HG03039 (cell line): ENCODE measurements around the gene ZNF550.

Experiments
- ATAC-seq: cut with Tn5 transposase; IDR thresholded peaks from one replicate; pipeline ENCODE4 v1.9.1; 2021; ENCODE audit warnings: mild to moderate bottlenecking, moderate library complexity; ENCODE audit not compliant: unreplicated experiment

ZNF550 gene

GRCh38 chr19:57559404-57560025 is at the start of gene ZNF550:
Gene ZNF550, minus strand, starts transcription at chr19:57559863. Its CDS starts 181 bp downstream, at chr19:57559682.
- peak; percentile 98 for ATAC-seq

DNA sequence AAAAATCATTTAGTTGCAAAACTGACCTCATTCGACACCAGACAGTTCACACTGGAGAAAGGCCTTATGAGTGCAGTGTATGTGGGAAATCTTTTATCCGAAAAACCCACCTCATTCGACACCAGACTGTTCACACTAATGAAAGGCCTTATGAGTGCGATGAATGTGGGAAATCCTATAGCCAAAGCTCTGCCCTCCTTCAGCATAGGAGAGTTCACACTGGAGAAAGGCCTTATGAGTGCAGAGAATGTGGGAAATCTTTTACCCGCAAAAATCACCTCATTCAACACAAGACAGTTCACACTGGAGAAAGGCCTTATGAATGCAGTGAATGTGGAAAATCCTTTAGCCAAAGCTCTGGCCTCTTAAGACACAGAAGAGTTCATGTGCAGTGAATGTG is 47.3 kb upstream of the ZNF550 start:
- no peak for ATAC-seq

DNA sequence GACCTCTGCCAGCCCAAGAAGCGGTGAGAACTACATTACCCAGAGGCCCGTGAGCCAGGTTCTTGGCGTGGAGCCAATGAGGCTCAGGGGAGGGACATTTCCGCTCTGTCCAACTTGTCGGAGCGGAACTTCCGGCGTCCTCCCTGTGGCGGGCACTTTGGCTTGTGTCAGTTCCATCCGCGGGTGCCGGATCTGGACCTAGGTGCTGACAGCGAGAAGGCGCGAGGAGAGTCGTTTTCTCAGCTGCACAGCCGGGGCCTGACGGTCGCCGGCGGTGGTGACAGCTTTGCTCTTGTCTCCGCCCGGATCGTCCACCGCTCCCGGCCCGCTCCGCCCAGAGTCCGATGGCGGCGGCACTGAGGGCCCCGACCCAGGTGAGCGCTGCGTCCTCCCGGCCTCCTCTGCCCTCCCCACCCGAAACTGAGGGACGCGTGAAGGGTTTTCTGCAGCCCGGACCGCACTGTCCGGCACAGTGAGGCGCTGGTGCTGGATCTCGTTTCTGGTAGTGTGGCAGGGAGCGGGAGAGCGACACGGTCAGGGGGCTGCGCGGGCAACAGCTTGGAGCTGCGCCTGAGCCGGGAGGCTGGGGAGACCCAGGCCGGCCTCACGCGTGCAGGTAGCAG is 40.2 kb upstream of the ZNF550 start, which contains the start of gene ZNF530:
TSS of gene ZNF530 (plus strand) at position 125 of the 623 bp plus-strand sequence. CDS start 4,461 bp downstream, outside the sequence.
- peak; percentile 88 for ATAC-seq

DNA sequence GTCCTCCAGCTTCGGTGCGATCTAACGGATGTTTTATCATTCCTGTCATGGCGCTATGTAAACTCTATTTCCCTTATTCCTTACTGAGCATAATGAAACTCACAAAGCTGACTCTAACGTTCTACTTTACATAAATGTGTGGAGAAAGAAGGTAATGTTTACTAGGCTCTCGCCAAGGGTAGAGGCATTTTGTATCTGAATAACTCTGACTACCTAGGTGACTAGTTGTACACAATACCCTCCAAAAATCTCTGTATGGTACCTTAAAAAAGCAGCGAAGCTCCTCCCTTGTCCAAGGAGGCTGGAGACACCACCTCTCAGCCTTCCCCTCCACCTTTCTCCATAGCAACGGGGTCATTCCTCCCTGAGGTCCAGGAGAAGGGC is 39.7 kb upstream of the ZNF550 start:
- no peak for ATAC-seq

DNA sequence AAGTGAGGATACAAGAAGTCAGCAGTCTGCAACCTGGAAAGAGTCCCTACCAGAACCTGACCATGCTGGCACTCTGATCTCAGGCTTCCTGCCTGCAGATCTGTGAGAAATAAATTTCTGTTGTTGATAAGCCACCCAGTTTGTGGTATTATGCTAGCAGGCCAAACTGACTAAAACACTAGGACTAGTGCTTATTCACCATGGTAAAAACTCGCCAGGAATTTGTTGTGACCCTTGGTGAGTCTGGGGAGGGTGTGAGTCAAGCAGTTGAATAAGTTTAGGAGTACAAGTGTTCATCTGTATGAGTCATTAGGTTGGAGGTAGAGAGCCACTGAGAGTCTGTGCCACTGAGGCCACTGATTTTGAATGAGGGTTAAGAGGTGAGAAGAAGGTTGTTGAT is 27.9 kb upstream of the ZNF550 start:
- ATAC-seq: no peak

GRCh38 chr19:57583521-57584416 is 24.1 kb upstream of the ZNF550 start, which contains the start of gene ZIK1:
Gene ZIK1, plus strand, starts transcription at chr19:57584145. Its CDS starts 212 bp downstream, at chr19:57584357.
- peak; percentile 33 for ATAC-seq

DNA sequence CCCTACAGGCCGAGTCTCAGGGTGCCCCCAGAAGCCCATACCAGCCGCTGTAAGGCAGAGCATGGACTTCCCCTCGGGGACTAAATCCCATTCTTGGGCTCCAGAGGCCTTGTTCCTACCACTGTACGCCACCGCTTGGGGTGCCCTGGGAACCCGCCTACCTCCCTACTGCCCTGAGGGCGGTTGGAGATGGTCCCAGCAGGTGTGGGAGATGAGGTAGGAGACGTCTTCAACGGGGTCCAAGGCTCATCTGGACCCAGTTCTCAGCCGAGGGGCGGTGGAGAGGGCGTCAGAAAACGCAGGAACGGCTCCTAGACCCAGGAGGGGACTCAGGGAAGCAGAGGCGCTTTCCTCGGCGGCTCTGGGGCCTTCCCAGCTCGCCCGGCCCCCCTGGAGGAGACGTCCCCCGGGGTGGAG is 23.4 kb upstream of the ZNF550 start:
- no peak for ATAC-seq

- peak; percentile 92 for ATAC-seq
Measured at GRCh38 chr19:57578487-57579205, 19.0 kb upstream of the ZNF550 start, which contains the start of gene ZNF416. Gene ZNF416, minus strand, starts transcription at chr19:57578911. Its CDS starts 207 bp downstream, at chr19:57578704.

DNA sequence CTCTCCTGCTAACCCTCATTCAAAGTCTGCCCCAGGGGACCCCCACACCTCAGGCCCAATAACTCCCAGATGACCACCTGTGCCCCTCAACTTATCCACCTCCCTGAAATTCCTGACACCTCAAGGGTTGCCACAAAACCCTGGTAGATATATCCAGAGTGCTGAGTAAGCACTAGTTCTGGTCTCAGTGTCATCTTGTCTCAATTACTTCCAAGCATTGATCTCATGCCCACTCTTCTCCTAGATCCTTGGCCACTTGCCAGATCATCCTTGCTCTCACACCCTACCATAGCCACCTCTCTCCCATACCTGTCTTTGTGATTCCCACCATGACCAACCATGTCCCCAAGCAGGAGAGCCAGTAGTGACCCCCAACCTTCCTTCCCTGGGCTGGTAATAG is 17.0 kb upstream of the ZNF550 start:
- no peak for ATAC-seq

DNA sequence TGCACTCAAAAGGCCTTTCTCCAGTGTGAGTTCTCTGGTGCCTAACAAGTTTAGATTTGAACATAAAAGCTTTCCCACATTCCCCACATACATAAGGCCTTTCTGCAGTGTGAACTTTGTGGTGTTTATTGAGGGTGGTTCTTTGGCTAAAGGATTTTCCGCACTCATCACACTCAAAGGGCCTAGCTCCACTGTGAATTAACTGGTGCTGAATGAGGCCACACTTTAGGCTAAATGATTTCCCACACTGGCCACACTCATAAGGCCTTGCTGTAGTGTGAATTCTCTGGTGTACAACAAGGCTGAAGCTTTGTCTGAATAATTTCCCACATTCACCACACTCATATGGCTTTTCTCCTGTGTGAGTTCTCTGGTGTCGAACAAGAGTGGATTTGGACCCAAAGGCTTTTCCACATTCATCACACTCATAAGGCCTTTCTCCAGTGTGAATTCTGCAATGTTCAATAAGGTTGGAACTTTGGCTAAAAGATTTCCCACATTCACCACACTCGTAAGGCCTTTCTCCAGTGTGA is 12.8 kb upstream of the ZNF550 start:
- no peak for ATAC-seq

DNA sequence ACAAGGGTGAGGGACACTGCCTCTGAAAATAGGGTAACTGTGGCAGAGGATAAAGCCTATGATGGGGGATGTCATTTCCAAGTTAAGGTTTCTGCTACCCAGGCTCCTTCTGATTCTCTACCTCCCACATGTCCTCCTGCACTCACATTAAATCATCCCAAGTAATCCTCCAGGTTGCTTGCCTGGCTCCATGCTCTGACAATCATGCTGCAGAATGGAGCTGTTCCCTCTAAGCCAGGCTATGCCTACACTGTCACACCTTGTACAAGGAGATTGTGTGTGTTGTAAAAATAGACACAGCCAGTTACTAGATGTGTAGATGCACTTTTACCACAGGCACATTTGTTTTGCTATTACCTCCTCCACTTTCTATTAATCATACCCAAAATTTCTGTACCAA is 11.0 kb upstream of the ZNF550 start:
- no peak for ATAC-seq

DNA sequence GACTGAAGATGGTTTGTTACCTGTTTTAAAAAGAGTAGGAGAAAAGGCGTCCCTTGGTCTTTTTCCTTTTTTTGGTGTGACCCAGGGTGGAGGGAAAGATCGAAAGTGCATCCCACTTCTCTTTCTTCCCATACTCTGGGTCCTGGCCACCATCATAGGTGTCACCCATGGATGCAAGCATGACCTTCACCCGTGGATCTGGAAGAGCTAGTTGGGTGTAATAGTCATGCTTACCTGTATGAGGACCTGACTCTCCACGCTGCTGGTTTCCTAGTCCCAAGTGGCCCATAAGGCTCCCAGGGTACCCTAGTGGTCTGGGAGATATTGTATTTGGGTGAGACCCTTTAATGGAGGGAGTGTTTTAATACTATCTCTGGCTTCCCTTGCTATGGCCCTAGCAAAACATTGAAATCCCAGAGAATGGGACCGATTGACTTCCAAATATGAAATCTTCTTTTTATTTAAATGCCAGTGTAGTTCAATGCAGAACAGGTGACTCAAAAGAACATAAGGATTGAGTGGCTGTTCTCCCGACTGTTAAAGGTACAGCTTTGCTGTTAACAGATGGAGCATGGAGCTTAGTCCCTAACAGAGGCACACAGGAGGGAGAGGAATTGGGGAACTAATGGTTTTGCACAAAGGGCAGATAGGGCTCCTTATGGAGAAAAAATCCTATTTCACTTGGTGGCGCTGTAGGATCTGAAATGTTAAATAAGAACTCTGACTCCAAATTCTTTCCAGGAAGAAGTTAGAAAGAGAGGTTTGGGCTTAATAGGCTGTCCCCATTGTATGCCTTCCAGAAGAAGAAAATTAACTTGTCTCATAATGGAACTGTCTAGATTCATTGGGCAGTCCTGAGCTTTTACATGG is 7.0 kb upstream of the ZNF550 start:
- no peak for ATAC-seq

DNA sequence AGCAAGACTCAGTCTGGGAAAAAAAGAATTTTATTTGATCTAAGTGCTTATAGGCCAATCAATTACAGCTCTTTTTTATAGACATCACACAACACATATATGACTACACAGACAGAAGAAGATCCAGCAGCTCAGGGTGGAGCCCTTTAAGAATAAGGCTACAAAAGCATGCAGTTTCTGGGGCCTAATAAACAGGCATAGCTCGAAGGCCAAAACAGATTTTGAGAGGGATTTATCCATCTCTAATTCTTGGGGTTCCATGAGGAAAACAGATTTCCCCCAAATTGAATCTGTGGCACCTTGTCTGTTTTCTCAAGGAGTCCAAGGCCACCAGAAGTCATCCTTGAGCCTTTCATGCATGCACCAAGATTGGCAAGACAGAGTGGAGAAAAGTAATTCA is 3.9 kb upstream of the ZNF550 start:
- no peak for ATAC-seq

GRCh38 chr19:57560049-57560491 is 407 bp upstream of the ZNF550 start:
- ATAC-seq: no peak

DNA sequence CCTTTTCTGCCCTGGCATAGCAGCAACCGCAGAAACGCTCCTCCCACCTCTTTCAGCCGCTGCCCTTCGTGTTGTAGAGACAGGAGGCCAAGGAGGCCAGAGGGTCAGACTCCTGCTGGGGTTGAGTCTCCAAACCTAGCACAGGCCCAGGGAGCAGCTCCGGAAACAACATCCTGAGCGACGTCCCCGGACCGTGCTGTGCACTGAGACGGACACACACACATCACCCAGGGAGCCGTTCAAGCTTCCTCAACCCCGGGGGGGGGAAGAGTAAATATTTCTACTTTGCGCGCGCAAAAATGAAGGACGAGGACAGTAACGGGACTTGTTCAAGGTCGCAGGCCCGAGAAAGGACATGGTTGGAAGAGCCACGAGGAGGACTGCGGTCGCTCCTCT is 657 bp downstream of the ZNF550 start:
- no peak for ATAC-seq

- no peak for ATAC-seq
Measured at GRCh38 chr19:57558525-57558924, 1.1 kb downstream of the ZNF550 start.

DNA sequence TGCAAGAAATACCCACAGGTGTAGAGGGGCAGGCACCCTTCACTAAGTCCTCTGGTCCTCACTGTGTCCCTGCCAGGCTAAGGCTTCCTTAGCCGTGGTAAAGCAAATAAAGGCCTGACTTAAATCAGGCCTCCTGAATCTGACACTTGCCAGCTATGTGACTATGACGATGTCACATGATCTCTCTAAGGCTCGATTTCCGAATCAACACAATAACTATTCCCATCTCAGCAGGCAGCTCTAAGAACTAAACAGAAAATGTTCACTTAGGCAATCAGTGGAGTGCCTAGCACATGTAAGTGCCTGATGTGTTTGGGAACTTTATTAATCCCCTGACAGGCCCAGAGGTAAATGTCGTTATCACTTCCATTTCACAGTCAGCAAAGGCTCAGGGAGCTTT is 2.0 kb downstream of the ZNF550 start:
- ATAC-seq: no peak

DNA sequence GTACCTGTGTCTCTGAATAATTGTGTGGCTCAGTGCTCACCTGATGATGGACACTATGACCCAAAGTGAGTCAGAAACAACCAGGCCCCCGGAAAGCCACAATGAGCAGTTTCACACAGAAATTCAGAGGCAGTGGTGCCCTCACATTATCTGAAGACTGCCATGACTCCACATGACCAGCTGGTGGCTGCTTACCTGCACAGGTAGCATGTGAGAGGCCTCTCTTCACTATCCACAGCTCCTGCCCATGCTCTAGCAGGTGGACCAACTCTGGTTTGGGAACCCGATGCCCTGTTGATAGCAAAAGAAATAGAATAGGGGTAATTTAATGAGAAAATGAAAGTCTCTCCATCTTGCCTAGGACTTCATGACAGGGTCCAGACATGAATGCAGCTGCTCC is 7.2 kb downstream of the ZNF550 start:
- no peak for ATAC-seq

DNA sequence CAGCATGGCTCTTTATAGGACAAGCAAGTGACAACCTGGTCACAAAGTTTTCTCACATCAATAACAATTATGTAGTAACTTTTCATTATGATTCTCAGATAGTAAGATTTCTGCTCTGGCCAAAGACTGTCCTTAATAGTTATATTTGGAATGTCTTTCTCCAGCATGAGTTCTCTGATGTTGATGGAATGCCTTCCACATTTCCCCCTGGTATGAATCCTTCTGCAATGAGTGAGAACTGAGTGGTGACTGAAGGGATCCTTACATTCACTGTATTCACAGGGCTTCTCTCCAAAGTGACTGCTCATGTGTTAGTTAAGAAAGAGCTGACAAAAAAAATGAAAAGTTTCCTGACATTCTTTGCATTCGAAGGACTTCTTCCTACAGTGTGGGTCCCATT is 13.2 kb downstream of the ZNF550 start:
- no peak for ATAC-seq
